ENCODE data around the gene SPNS1. TPM values are rescaled to one million over a fixed set of nuclear protein-coding genes. Genes with fewer than 3 reads are reported as not detected.
"Not testable (repeated sequence)": the region's sequence is repeated elsewhere in the genome, so short reads cannot be mapped to it uniquely, and the experiment has no call there.

SPNS1 gene
- total RNA-seq, 1 donor: 33.2 TPM

GRCh38 chr16:28938721-28939120 lies 35.9 kb upstream of the SPNS1 start:
- no peak for DNase-seq (ENCODE audit: low read depth)
- H3K4me3 ChIP-seq (ENCODE audit: low read depth, low read length): no peak overlapping the region
- no peak for TF ChIP-seq CTCF (IDR thresholded peaks at IDR 0.05; ENCODE audit: insufficient read depth, low read depth, low read length)

GRCh38 chr16:28939825-28940224 lies 34.8 kb upstream of the SPNS1 start:
- not testable (repeated sequence) for H3K4me3 ChIP-seq (ENCODE audit: low read depth, low read length); DNase-seq (ENCODE audit: low read depth)

GRCh38 chr16:28943281-28943680 lies 31.3 kb upstream of the SPNS1 start:
- no peak for DNase-seq (ENCODE audit: low read depth)
- no peak overlapping the region for H3K4me3 ChIP-seq (ENCODE audit: low read depth, low read length)
- no peak for TF ChIP-seq CTCF (IDR thresholded peaks at IDR 0.05; ENCODE audit: insufficient read depth, low read depth, low read length)

- no peak for TF ChIP-seq CTCF (IDR thresholded peaks at IDR 0.05; ENCODE audit: insufficient read depth, low read depth, low read length)
Observed at GRCh38 chr16:28946681-28947080, 27.9 kb upstream of the SPNS1 start.

GRCh38 chr16:28950648-28951409 lies 23.7 kb upstream of the SPNS1 start, which contains the start of gene NFATC2IP:
Gene NFATC2IP (plus strand): TSS chr16:28950937. CDS start chr16:28951012, 75 bp downstream.
- peak within 1 kb of the TSS; percentile 87 for H3K4me3 ChIP-seq (ENCODE audit: low read depth, low read length)
- peak; percentile 100 for DNase-seq (ENCODE audit: low read depth)
- no peak for TF ChIP-seq CTCF (IDR thresholded peaks at IDR 0.05; ENCODE audit: insufficient read depth, low read depth, low read length)

More at GRCh38 chr16:28946681-28947080, 27.9 kb upstream of the SPNS1 start:
- no peak overlapping the region for H3K4me3 ChIP-seq (ENCODE audit: low read depth, low read length)
- no peak for DNase-seq (ENCODE audit: low read depth)

GRCh38 chr16:28951410-28951943 lies 23.1 kb upstream of the SPNS1 start:
- no peak for TF ChIP-seq CTCF (IDR thresholded peaks at IDR 0.05; ENCODE audit: insufficient read depth, low read depth, low read length)
- peak overlapping the region; percentile 87 for H3K4me3 ChIP-seq (ENCODE audit: low read depth, low read length)
- peak; percentile 10 for DNase-seq (ENCODE audit: low read depth)

GRCh38 chr16:28958216-28958615 lies 16.4 kb upstream of the SPNS1 start:
- DNase-seq (ENCODE audit: low read depth): no peak
- no peak overlapping the region for H3K4me3 ChIP-seq (ENCODE audit: low read depth, low read length)
- no peak for TF ChIP-seq CTCF (IDR thresholded peaks at IDR 0.05; ENCODE audit: insufficient read depth, low read depth, low read length)
